ENCODE results near the gene IFI27L2. TPM values are rescaled to one million over a fixed set of nuclear protein-coding genes. Genes with fewer than 3 reads are reported as not detected.

Gene IFI27L2
- total RNA-seq, 2 donors from 2014 or later: 42.9 to 85.1 TPM

- no peaks in the 10 kb centered on the region for H3K27me3 ChIP-seq
- peaks cover 0 to 8% of the 10 kb centered on the region in 2 donors for H3K4me1 ChIP-seq
- TF ChIP-seq, protein P1, sequence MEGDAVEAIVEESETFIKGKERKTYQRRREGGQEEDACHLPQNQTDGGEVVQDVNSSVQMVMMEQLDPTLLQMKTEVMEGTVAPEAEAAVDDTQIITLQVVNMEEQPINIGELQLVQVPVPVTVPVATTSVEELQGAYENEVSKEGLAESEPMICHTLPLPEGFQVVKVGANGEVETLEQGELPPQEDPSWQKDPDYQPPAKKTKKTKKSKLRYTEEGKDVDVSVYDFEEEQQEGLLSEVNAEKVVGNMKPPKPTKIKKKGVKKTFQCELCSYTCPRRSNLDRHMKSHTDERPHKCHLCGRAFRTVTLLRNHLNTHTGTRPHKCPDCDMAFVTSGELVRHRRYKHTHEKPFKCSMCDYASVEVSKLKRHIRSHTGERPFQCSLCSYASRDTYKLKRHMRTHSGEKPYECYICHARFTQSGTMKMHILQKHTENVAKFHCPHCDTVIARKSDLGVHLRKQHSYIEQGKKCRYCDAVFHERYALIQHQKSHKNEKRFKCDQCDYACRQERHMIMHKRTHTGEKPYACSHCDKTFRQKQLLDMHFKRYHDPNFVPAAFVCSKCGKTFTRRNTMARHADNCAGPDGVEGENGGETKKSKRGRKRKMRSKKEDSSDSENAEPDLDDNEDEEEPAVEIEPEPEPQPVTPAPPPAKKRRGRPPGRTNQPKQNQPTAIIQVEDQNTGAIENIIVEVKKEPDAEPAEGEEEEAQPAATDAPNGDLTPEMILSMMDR (IDR thresholded peaks at IDR 0.05): no peak
- no peak overlapping the region for H3K27ac ChIP-seq
- H3K9me3 ChIP-seq: no peaks in the 10 kb centered on the region
- no peak overlapping the region for H3K4me3 ChIP-seq
- H3K36me3 ChIP-seq: no peaks in the 10 kb centered on the region
- DNase-seq (ENCODE audit: low spot score): no peak
These were observed 40.7 kb upstream of the IFI27L2 start for GRCh38 chr14:94170136-94170535.

GRCh38 chr14:94165744-94166143 lies 36.3 kb upstream of the IFI27L2 start:
- Histone ChIP-seq H3K27ac (no peak overlapping the region), H3K4me1 (peaks cover 0 to 13% of the 10 kb centered on the region in 2 donors), H3K27me3 (no peaks in the 10 kb centered on the region), H3K9me3 (no peaks in the 10 kb centered on the region), H3K4me3 (no peak overlapping the region), H3K36me3 (no peaks in the 10 kb centered on the region)
- TF ChIP-seq, protein P1 (IDR thresholded peaks at IDR 0.05): no peak
- DNase-seq (ENCODE audit: low spot score): no peak

GRCh38 chr14:94164685-94165431 lies 35.5 kb upstream of the IFI27L2 start:
- Histone ChIP-seq H3K4me3 (no peak overlapping the region), H3K9me3 (no peaks in the 10 kb centered on the region), H3K27me3 (no peaks in the 10 kb centered on the region), H3K36me3 (no peaks in the 10 kb centered on the region), H3K4me1 (peaks cover 0 to 13% of the 10 kb centered on the region in 2 donors), H3K27ac (no peak overlapping the region)
- TF ChIP-seq, protein P1 (IDR thresholded peaks at IDR 0.05): no peak
- DNase-seq (ENCODE audit: low spot score): no peak

GRCh38 chr14:94163796-94164195 lies 34.4 kb upstream of the IFI27L2 start:
- H3K4me3 ChIP-seq: no peak overlapping the region
- no peaks in the 10 kb centered on the region for H3K27me3 ChIP-seq
- peaks cover 0 to 13% of the 10 kb centered on the region in 2 donors for H3K4me1 ChIP-seq
- DNase-seq (ENCODE audit: low spot score): no peak
- H3K27ac ChIP-seq: no peak overlapping the region
- H3K9me3 ChIP-seq: no peaks in the 10 kb centered on the region
- H3K36me3 ChIP-seq: no peaks in the 10 kb centered on the region
- TF ChIP-seq, protein P1 (IDR thresholded peaks at IDR 0.05): no peak

DNA sequence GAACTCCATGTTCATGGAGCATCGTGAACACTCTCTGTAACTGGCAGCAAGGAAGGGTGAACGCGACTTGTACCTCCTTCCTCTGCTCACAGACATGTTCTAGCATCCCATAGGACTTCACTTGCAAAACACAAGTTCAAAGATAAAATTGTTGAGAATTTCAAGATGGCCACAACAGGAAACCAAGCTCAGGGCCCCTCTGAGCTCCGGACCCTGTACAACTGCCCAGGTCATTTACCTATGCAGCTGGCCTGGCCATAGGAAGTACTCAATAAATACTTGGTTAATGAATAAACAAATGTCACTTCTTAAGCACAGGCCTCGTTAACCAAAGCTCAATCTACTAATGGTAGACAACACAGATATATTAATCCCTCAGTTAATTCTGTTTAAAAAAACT lies 33.1 kb upstream of the IFI27L2 start:
- H3K36me3 ChIP-seq: no peaks in the 10 kb centered on the region
- H3K4me3 ChIP-seq: no peak overlapping the region
- H3K27ac ChIP-seq: no peak overlapping the region
- DNase-seq (ENCODE audit: low spot score): no peak
- peaks cover 0 to 13% of the 10 kb centered on the region in 2 donors for H3K4me1 ChIP-seq
- no peaks in the 10 kb centered on the region for H3K9me3 ChIP-seq
- H3K27me3 ChIP-seq: no peaks in the 10 kb centered on the region
- TF ChIP-seq, protein P1 (IDR thresholded peaks at IDR 0.05): no peak

DNA sequence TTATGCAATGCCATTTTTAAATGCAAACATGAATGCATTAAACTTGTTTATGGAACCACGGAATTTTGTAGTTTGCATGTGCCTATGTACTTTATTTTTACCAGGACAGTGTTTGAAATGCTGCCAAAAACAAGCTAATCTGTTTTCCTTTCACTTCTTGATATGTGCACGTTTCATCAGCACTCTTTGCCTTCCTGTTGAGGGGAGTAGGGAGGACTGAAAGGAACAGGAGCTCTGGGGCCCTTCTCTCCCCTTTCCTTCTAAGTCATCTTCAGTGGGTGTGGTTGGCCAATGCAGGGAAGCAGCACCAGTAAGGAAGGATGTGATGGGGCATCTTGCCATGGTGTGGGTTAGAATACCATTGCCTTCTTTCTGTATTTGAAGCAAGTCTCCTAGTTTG lies 32.6 kb upstream of the IFI27L2 start:
- Histone ChIP-seq H3K27ac (no peak overlapping the region), H3K27me3 (no peaks in the 10 kb centered on the region), H3K4me3 (no peak overlapping the region), H3K9me3 (no peaks in the 10 kb centered on the region), H3K4me1 (peaks cover 0 to 13% of the 10 kb centered on the region in 2 donors), H3K36me3 (no peaks in the 10 kb centered on the region)
- DNase-seq (ENCODE audit: low spot score): no peak
- TF ChIP-seq, protein P1 (IDR thresholded peaks at IDR 0.05): no peak

All from right atrium auricular region (tissue), 2 donors.